Keratinocyte (primary cell): ENCODE measurements around the gene CHD9NB.

Source experiments
- EZH2 ChIP-seq: IDR thresholded peaks from one replicate; pipeline ENCODE4 v1.6.1; 2012; ENCODE audit warnings: inconsistent platforms, mild to moderate bottlenecking, low read length, moderate library complexity
- TF ChIP-seq, protein P1 (sequence below), 3 experiments: IDR thresholded peaks in 1 of 3; conservative IDR thresholded peaks in 1 of 3; optimal IDR thresholded peaks in 1 of 3; 2 replicates in 2 of 3; 3 replicates in 1 of 3; pipeline versions ENCODE3 to v1.5.1; 2011; ENCODE audit warnings: low read length in 3 of 3, mild to moderate bottlenecking in 3 of 3, moderate library complexity in 2 of 3, control low read depth in 1 of 3, inconsistent platforms in 1 of 3; ENCODE audit not compliant: insufficient read depth in 2 of 3; ENCODE audit errors: extremely low read depth in 1 of 3

DNA sequence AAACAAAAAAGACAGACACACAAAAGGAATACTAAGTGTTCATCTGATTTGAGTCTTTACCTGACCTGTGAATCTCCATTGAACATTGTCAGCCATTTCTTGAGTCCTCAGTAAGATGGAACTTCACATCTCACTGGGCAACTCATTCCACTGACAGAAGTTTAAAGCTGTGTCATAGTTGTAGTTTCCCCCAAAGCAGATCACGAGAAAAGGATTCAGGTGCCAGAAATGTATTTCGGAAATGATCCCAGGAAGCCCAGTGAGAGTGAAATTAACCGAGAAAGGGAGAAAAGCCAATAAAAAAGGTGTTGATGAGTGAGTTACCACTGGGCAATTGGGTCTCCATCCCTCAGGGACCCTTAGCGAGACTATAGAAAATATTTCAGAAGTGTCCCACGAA is 8.6 kb upstream of the CHD9NB start:
- TF ChIP-seq EZH2 = no peak
- TF ChIP-seq, protein P1, sequence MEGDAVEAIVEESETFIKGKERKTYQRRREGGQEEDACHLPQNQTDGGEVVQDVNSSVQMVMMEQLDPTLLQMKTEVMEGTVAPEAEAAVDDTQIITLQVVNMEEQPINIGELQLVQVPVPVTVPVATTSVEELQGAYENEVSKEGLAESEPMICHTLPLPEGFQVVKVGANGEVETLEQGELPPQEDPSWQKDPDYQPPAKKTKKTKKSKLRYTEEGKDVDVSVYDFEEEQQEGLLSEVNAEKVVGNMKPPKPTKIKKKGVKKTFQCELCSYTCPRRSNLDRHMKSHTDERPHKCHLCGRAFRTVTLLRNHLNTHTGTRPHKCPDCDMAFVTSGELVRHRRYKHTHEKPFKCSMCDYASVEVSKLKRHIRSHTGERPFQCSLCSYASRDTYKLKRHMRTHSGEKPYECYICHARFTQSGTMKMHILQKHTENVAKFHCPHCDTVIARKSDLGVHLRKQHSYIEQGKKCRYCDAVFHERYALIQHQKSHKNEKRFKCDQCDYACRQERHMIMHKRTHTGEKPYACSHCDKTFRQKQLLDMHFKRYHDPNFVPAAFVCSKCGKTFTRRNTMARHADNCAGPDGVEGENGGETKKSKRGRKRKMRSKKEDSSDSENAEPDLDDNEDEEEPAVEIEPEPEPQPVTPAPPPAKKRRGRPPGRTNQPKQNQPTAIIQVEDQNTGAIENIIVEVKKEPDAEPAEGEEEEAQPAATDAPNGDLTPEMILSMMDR (optimal IDR thresholded peaks at IDR 0.05 in 1 of 3, IDR thresholded peaks at IDR 0.05 in 1 of 3, conservative IDR thresholded peaks at IDR 0.05 in 1 of 3; ENCODE audit: extremely low read depth in 1 of 3, insufficient read depth in 2 of 3, low read length in 3 of 3) = no peak
